GM12878 (cell line): ENCODE data around the gene FRAS1. TPM values are rescaled to one million over a fixed set of nuclear protein-coding genes. Genes with fewer than 3 reads are reported as not detected.

ENCODE experiments used
- ATAC-seq: fragments of 200-7000 bp; cut with Tn5 transposase; 3 replicates; pipeline ENCODE4 v1.9.1; 2020; ENCODE audit warnings: mild to moderate bottlenecking, moderate library complexity
- BruUV-seq: library from RNA; stranded (reverse); fragments of 400-500 nt; replicated peaks from 2 replicates; lab custom pipeline; 2021; lab: Mats Ljungman, UMichigan
- CTCF ChIA-PET: fragments of 300-600 bp; sonication (Branson Sonifier 250); formaldehyde crosslinking; extraction: SDS; loops from one replicate; lab custom pipeline; 2021; ENCODE audit warnings: inconsistent platforms; lab: Yijun Ruan, JAX
- POLR2A ChIA-PET: fragments of 350-600 bp; formaldehyde crosslinking; extraction: SDS; loops from one replicate; lab custom pipeline; 2021; ENCODE audit warnings: inconsistent platforms; lab: Charles Lee
- RAD21 ChIA-PET: fragments of 300-600 bp; sonication (Branson Sonifier 250); formaldehyde crosslinking; loops from one replicate; lab custom pipeline; 2023; ENCODE audit warnings: antibody characterized with exemption; ENCODE audit not compliant: unreplicated experiment; lab: Charles Lee
- SMC1A ChIA-PET: fragments of 300-600 bp; sonication (Branson Sonifier 250); formaldehyde crosslinking; loops from one replicate; lab custom pipeline; 2023; ENCODE audit not compliant: unreplicated experiment, uncharacterized antibody; lab: Charles Lee
- DNase-seq: peaks from one replicate; pipeline ENCODE4 v3.0.0-alpha.2; 2011; ENCODE audit warnings: low read depth, low spot score
- FAIRE-seq: peaks from 3 replicates; lab custom pipeline; 2011; peaks lifted over from hg19 to GRCh38; lab: Jason Lieb, UNC
- H2AFZ ChIP-seq: 2 replicates; pipeline ENCODE4 v1.6.0; 2011; ENCODE audit warnings: low read depth, low read length, control low read depth; ENCODE audit not compliant: control insufficient read depth
- H3K27ac ChIP-seq: 2 replicates; pipeline ENCODE4 v1.5.1; 2011; ENCODE audit warnings: control low read depth; ENCODE audit not compliant: control insufficient read depth, insufficient read depth
- H3K27me3 ChIP-seq, 2 experiments: replicated peaks in 1 of 2; 2 replicates each; pipeline versions ENCODE4 v1.6.0 to v1.6.1; 2011; ENCODE audit warnings: low read length in 1 of 2; ENCODE audit not compliant: control insufficient read depth in 2 of 2, insufficient read depth in 2 of 2
- H3K36me3 ChIP-seq, 2 experiments: 2 replicates each; pipeline ENCODE4 v1.5.1; 2011; ENCODE audit warnings: low read length in 1 of 2; ENCODE audit not compliant: control insufficient read depth in 2 of 2, insufficient read depth in 2 of 2
- H3K4me1 ChIP-seq: 2 replicates; pipeline ENCODE4 v1.6.1; 2011; ENCODE audit warnings: mild to moderate bottlenecking, low read length, moderate library complexity, mixed read lengths; ENCODE audit not compliant: control insufficient read depth, insufficient read depth
- H3K4me2 ChIP-seq: 2 replicates; pipeline ENCODE4 v1.6.0; 2011; ENCODE audit warnings: control low read depth; ENCODE audit not compliant: control insufficient read depth, insufficient read depth
- H3K4me3 ChIP-seq: fragments of 200-600 bp; sonication (generic); 2 replicates; pipeline ENCODE4 v1.5.1; 2016
- H3K79me2 ChIP-seq: 2 replicates; pipeline ENCODE4 v1.6.0; 2011; ENCODE audit warnings: low read length; ENCODE audit not compliant: control insufficient read depth, insufficient read depth
- H3K9ac ChIP-seq: 2 replicates; pipeline ENCODE4 v1.8.0; 2011; ENCODE audit warnings: low read length, control low read depth, mixed read lengths; ENCODE audit not compliant: control insufficient read depth, insufficient read depth
- H3K9me3 ChIP-seq: replicated peaks from 3 replicates; pipeline ENCODE4 v1.5.1; 2011; ENCODE audit warnings: mild to moderate bottlenecking, low read length; ENCODE audit not compliant: control insufficient read depth, insufficient read depth
- H4K20me1 ChIP-seq: 2 replicates; pipeline ENCODE4 v1.6.0; 2011; ENCODE audit not compliant: control insufficient read depth, insufficient read depth
- FOXM1 ChIP-seq: IDR thresholded peaks from 2 replicates; pipeline ENCODE4 v1.6.1; 2012; ENCODE audit warnings: low read depth, mild to moderate bottlenecking, inconsistent platforms, low read length, moderate library complexity
- NR2C1 ChIP-seq: fragments of 450-650 bp; IDR thresholded peaks from 2 replicates; pipeline ENCODE4 v1.6.1; 2017; ENCODE audit warnings: antibody characterized with exemption, mild to moderate bottlenecking, moderate library complexity
- NRF1 ChIP-seq: conservative IDR thresholded peaks from 2 replicates; pipeline ENCODE4 v1.6.1; 2011; ENCODE audit warnings: mild to moderate bottlenecking, low read depth, low read length, improper control_type of control experiment
- PAX5 ChIP-seq: IDR thresholded peaks from 2 replicates; pipeline ENCODE4 v1.6.1; 2011; ENCODE audit warnings: low read depth, low read length, borderline replicate concordance
- RELA ChIP-seq: fragments of 450-650 bp; IDR thresholded peaks from 2 replicates; pipeline ENCODE4 v1.8.0; 2014; ENCODE audit warnings: borderline replicate concordance; ENCODE audit not compliant: partially characterized antibody
- SIN3A ChIP-seq: IDR thresholded peaks from 2 replicates; pipeline ENCODE4 v1.6.1; 2012; ENCODE audit warnings: low read depth, low read length, improper control_type of control experiment
- TAF1 ChIP-seq: IDR thresholded peaks from 2 replicates; pipeline ENCODE4 v1.6.1; 2011; ENCODE audit warnings: mild to moderate bottlenecking, low read depth, low read length, borderline replicate concordance
- TCF12 ChIP-seq: IDR thresholded peaks from 2 replicates; pipeline ENCODE4 v1.6.1; 2011; ENCODE audit warnings: low read depth, mild to moderate bottlenecking, low read length
- ZNF274 ChIP-seq: IDR thresholded peaks from one replicate; pipeline ENCODE4 v1.8.0; 2011; ENCODE audit not compliant: insufficient read length, insufficient read depth
- WGBS: methylation state at CpG from one replicate; pipeline ENCODE4 v1.1.6; 2016; ENCODE audit warnings: low lambda C conversion rate; ENCODE audit not compliant: insufficient replicate concordance, insufficient coverage; ENCODE audit errors: missing lambda C conversion rate; 5-methylcytosine and 5-hydroxymethylcytosine counted together
- in situ Hi-C: fragments of 300-500 bp; cut with MboI; formaldehyde crosslinking; loops from 9 replicates; pipeline ENCODE4 v1.14.3; 2018; ENCODE audit warnings: mixed read lengths
- intact Hi-C: fragments of 100-400 bp; cut with micrococcal nuclease; formaldehyde crosslinking; loops from one replicate; pipeline ENCODE4 v1.14.2; 2022; ENCODE audit not compliant: unreplicated experiment
- polyA plus RNA-seq, 11 experiments: library from polyadenylated mRNA; depleted of rRNA in 4 of 11; unstranded in 6 of 11; stranded (reverse) in 5 of 11; fragments of >200 nt; fragmentation: Nextera tagmentation in 4 of 11; fragmentation: Illumina TruSeq in 1 of 11; extraction: Ambion mirVana in 4 of 11; extraction: Trizol in 1 of 11; gene quantifications; 1 replicate in 1 of 11; 2 replicates in 10 of 11; pipeline versions ENCODE4 v1.2.1 to v1.2.3, GENCODE V29; 2011 to 2016; ENCODE audit warnings: inconsistent platforms in 2 of 11, missing spikeins in 2 of 11, low read depth in 1 of 11
- total RNA-seq, 4 experiments: library from RNA; depleted of rRNA in 3 of 4; stranded (reverse); fragments of >200 nt in 3 of 4; fragmentation: Illumina TruSeq in 1 of 4; extraction: Trizol in 1 of 4; gene quantifications; 2 replicates each; pipeline versions ENCODE4 v1.2.1 to v1.2.3, GENCODE V29; 2013 to 2021
- TF ChIP-seq, protein P1 (sequence below): IDR thresholded peaks from 2 replicates; pipeline ENCODE4 v1.6.1; 2012; ENCODE audit warnings: low read depth, low read length, improper control_type of control experiment
- TF ChIP-seq, protein P2 (sequence below): fragments of 450-650 bp; IDR thresholded peaks from 2 replicates; pipeline ENCODE4 v1.6.1; 2017; ENCODE audit warnings: mild to moderate bottlenecking

Gene FRAS1
- total and polyA plus RNA-seq, 10 of the 15 experiments (the other 5 are each of a cell fraction or from before 2014, with no cell fraction given): 0.08 to 11.7 (median 0.20) TPM

DNA sequence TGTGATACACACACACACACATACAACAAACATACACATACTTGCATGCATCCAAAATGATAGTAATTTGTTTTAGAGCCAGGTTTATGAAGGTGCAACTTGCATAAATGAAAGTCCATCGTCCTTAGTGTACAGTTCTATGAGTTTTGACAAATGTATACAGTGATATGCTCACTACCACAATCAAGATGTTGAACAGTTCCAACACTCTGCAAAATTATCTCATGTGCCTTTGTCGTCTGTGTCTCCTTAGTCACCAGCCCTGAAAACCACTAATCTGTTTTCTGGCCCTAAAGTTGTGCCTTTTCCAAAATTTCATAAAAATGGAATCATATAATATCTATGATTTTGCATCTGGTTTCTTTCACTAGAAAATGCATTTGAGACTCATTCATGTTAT is 426.7 kb downstream of the FRAS1 start:
- H3K27ac ChIP-seq: no peak overlapping the region
- H2AFZ ChIP-seq: no peak overlapping the region
- intact Hi-C loops: no loop called here
- H3K9me3 ChIP-seq: no peaks in the 10 kb centered on the region
- DNase-seq (no peak), ATAC-seq (no peak)
- no peak overlapping the region for H3K4me2 ChIP-seq
- 0% methylated on average over 2 of the region's 2 CpGs for WGBS
- no TSS peak for BruUV-seq
- H3K4me3 ChIP-seq: no peak overlapping the region
- TF ChIP-seq, protein P1, sequence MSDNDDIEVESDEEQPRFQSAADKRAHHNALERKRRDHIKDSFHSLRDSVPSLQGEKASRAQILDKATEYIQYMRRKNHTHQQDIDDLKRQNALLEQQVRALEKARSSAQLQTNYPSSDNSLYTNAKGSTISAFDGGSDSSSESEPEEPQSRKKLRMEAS: no peak
- no peak for TF ChIP-seq RELA
- TF ChIP-seq, all 136 proteins: peak for 0
- FAIRE-seq: no peak
- ChIA-PET RAD21 (no interaction called here), SMC1A (no interaction called here), CTCF (no interaction called here), POLR2A (no interaction called here)
- no peaks in the 10 kb centered on the region for H3K36me3 ChIP-seq
- H3K27me3 ChIP-seq: no peaks in the 10 kb centered on the region
- no peak overlapping the region for H3K9ac ChIP-seq
- H4K20me1 ChIP-seq: no peaks in the 10 kb centered on the region
- no peaks in the 10 kb centered on the region for H3K79me2 ChIP-seq
- no peaks in the 10 kb centered on the region for H3K4me1 ChIP-seq
- in situ Hi-C loops: no loop called here

DNA sequence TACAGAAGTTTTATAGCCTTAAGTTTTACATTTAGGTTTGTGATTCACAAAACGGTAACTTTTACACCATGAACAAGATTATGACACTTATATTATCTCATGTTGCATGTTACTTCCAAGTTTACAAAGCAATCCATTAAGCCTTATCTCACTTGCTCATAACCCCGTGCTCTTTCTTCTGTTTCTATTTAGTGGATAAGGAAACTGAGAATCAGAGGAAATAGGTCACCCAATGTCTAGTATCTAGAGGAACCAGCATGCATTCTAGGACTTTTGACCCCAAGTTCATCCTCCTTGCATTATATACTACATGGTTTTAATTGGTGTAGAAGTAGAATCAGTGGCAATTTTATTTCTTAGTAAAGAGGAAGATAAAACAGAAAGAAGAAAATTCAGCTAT is 427.5 kb downstream of the FRAS1 start:
- WGBS: 2% methylated on average over 2 of the region's 2 CpGs
- H3K27ac ChIP-seq: no peak overlapping the region
- no peak for TF ChIP-seq ZNF274
- no peak for TF ChIP-seq PAX5
- TF ChIP-seq FOXM1: no peak
- TF ChIP-seq, protein P1: no peak
- no peak for TF ChIP-seq TAF1
- no peak for TF ChIP-seq NR2C1
- TF ChIP-seq TCF12: no peak
- no peak for TF ChIP-seq NRF1
- TF ChIP-seq SIN3A: no peak
- TF ChIP-seq RELA: no peak
- TF ChIP-seq, protein P2, sequence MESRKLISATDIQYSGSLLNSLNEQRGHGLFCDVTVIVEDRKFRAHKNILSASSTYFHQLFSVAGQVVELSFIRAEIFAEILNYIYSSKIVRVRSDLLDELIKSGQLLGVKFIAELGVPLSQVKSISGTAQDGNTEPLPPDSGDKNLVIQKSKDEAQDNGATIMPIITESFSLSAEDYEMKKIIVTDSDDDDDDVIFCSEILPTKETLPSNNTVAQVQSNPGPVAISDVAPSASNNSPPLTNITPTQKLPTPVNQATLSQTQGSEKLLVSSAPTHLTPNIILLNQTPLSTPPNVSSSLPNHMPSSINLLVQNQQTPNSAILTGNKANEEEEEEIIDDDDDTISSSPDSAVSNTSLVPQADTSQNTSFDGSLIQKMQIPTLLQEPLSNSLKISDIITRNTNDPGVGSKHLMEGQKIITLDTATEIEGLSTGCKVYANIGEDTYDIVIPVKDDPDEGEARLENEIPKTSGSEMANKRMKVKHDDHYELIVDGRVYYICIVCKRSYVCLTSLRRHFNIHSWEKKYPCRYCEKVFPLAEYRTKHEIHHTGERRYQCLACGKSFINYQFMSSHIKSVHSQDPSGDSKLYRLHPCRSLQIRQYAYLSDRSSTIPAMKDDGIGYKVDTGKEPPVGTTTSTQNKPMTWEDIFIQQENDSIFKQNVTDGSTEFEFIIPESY: no peak
- no peak overlapping the region for H2AFZ ChIP-seq
- no peak overlapping the region for H3K4me3 ChIP-seq
- H3K27me3 ChIP-seq: no peaks in the 10 kb centered on the region
- intact Hi-C loops: no loop called here
- no peaks in the 10 kb centered on the region for H3K9me3 ChIP-seq
- BruUV-seq: no TSS peak
- H4K20me1 ChIP-seq: no peaks in the 10 kb centered on the region
- ChIA-PET CTCF (no interaction called here), RAD21 (no interaction called here), POLR2A (no interaction called here), SMC1A (interaction anchor here (1.2 to 1.5 kb wide), 2 partner anchors 10 to 58 kb away, joined by 4 to 5 read pairs; no protein-coding TSS in a partner anchor)
- H3K4me2 ChIP-seq: no peak overlapping the region
- no peaks in the 10 kb centered on the region for H3K36me3 ChIP-seq
- H3K4me1 ChIP-seq: no peaks in the 10 kb centered on the region
- no peak for ATAC-seq
- in situ Hi-C loops: no loop called here
- DNase-seq: no peak
- no peaks in the 10 kb centered on the region for H3K79me2 ChIP-seq
- H3K9ac ChIP-seq: no peak overlapping the region
- FAIRE-seq: no peak
